IPS DF 4.7 (cell line): ENCODE measurements around the gene PSMD6.

Experiments
- DNase-seq: peaks from one replicate; pipeline ENCODE4 v3.0.0-alpha.2; 2013; ENCODE audit warnings: low spot score; ENCODE audit errors: extremely low read depth

PSMD6 gene

DNA sequence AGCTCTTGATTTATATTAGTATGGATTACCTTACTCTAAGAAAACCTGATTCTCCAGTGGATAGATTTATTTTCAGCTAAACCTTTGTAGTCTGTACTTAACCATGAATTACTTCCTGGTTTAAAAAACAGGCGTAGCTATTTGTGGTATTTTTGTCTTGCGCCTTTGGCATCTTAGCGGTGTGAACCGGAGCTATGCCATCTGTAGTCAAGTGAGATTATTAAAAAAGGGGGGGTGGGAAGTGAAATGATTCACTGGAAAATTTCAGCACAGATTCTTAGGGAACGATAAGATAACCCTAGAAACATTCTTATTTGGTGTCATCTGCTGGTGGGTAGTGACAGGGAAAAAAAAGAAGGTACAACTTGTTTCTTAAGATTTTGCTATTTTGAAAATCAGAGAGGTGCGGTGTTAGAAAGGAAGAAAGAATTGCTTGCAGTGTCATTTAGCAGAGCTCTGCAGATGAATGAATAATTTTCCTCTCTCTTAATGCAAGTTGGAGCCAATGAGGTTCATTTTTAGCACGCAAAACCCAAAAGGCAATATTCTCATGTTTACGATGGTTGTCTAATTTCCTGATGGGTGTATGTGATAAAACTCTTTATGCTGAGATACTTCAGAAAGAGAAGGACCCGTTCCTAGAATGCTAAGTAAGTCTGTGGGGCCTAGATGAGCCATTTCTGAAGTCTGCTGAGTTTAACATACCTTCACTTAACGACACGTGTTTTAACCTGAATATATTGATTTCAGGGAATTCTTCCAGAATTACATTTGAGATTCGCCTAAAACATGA lies 44.0 kb downstream of the PSMD6 start:
- no peak for DNase-seq

DNA sequence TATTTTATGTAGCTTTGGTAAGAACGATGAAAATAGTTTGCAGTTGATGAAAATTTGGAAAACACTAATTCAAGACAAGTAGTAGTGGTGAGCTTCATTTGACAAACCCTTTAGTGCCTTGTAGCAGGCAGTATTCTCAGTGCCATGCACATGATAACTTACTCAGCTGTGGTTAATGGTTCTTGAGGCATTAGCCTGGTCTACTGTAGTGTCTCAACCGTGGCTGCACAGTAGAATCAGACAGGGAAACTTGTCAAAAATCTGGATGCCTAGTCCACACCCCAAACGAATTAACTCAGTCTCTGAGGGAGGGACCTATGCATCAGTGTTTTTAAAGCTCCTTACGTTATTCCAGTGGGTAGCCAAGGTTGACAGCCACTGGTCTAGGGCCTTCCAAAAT lies 45.4 kb downstream of the PSMD6 start:
- DNase-seq, result no peak

DNA sequence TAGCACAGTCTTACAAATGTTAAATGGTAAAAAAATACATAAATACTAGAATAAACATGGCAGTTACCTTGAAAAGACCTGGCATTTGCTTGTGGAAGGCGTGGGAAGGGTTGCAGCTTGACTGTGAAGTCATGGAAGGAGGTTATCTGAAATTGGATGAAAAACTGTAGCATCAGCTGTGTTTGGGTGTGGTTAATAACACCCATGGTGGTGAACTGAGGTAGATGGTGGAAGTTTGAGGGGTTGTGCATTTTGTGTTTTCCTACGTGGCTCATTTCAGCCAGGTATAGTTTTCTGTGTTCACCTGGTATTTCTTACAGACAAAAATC lies 46.5 kb downstream of the PSMD6 start:
- no peak for DNase-seq

DNA sequence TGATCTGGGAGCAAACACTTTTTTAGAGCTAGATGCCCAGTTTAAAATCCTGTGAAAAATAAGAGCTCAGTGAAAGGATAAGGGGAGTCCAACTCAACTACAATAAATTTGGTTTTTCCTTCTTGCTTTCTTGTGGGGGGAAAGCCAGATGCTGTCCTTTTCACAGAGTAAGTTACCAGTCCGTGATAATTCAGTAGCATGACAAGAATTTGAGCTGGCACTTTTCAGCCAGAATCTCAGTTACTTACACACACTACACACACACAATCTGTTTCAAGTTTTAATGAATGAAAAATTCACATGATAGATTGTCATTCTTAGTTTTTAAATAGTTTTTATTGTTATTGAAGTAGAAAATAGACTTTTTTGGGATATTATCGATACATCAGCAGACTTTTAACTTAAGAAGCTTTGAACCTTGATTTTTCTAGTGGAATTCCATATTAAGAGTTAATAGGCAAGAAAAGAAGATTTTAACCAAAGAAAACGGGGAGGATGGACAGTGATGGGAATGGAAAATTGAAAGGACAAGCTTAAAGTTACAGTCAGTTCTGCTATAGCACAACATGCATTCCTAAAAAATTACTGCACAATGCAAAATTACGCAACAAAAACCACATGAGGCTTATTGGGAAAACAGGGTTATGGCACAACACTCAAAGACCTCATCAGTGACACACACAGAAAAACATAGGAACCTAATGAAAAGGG lies 47.0 kb downstream of the PSMD6 start:
- no peak for DNase-seq

DNA sequence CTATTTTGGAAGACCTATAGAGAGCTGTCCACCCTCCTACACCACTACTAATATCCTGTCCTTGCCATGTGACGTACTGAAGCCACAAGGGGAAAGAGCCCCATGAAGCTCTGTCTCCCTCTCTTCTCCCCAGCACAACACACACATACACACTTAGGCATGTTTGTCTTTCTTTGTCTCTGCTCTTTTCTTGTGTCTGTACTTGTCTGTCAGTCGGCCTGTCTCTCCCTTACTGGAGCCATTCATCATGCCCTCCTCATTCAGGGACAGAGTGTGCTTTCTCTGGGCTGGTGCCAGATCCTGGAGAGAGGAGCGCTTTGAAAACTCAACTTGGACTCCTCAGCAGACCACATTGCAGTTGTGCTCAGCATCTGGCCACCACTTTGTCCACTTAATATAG lies 47.6 kb downstream of the PSMD6 start:
- DNase-seq, result no peak

DNA sequence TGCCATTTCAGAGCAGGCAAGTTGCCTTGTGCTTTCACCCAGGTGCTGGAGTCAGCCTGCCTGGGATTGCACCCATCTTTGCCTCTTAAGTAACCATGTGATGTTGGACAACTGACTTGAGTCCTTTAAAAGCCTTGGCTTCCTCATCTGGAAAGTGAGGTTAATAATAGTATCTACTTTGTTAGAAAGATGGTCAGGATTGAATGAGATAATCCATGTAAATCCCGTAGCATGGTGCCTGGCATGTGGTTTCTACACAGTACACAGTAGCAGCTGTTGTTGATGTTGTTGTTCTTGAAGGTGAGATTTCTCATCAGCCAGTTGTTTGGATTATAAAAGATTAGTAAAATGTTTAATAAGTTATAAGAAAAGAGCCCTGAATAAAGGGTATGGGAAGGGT lies 48.8 kb downstream of the PSMD6 start:
- no peak for DNase-seq

DNA sequence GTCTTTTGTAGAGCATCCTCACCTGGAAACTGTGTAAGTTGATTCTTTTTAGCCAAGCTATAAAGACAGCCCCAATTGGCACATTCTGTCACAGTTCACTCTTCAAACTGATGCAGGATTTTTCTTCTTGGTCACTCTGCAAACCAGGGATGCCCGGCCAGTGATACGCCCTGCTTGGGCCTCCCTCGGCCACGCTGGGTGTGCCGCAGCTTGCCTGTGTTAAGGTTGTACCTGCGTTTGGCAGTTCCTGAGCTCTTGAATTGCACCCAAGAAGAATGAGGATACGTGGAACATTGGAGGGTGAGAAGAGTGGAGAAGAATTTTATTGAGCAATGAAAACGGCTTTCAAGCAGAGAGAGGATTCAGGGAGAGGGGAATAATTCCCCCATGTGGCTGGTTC lies 49.9 kb downstream of the PSMD6 start:
- no peak for DNase-seq

DNA sequence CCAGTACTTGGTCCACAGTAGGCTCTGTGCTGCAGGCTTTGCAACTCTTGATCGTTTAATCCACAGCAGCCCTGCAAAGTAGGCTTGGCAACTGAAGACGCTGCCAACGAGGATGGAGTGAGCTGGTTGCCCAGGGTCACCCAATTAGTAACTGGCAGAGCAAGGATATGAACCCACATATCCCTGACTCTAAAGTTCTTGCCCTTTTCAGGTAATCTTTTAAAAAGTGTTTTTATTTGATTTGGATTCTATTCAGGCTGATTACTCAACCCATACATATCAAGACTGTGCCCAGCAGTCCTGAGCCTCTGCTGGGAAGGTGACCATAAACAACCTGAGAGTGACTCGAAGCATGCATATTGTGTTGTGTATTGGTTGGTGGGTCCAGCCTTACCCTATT lies 50.3 kb downstream of the PSMD6 start:
- DNase-seq, result no peak

DNA sequence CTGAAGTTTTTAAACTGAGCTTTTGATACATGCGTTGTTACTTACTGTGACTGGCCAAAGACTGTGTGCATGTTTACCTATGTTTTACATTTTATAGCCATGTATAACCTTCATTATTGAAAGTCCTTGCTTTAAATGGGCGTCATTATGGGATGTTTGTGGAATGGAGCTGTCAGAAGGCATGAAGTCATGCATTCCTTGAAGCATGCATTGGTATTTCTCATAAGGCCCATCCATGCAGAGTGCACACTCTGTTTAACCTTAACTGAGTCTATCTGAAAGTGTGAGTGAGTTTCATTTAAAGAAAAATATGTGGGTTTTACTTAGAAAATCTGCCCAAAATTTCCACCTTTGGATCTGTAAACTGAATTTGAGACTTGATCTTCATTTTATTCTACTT lies 51.1 kb downstream of the PSMD6 start:
- no peak for DNase-seq

DNA sequence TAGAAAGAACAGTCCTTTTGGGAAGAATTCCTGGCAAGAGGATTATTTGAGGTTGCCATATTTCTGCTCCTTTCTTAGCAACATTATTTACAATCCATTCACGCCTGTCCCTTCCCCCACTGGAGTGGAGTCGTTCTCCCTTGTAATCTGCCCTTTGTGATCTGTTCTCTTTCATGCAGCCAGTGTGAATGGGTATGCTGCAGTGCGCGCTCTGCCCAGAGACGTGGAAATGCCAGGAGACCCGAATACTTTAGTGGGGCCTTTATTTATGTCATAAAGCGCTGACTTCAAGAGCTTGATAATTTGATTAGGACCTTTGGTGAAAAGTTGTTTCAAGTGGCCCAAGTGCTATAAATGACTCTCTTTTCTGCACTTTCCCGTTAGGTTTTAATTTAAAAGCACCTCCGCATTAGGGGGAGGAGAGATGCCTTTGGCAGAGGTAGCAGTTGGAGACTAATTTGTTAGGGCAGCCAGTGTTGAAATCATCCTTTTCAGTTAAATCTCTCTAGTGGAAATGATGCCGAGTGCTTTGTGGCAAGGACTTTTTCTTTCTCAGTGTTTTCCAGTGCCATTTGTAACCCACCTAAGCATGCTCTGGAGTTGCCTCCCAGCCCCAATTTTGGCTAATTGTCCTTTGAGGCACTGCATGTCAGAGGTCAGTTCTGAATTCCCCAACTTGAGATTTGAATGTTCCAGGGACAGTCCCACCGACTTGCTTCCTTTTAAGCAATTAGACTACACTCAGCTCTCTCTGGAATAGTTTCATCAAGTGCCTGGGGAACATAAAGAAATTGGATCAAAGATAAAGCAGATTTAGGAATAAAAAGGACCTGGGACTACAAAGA lies 52.4 kb downstream of the PSMD6 start:
- no peak for DNase-seq

DNA sequence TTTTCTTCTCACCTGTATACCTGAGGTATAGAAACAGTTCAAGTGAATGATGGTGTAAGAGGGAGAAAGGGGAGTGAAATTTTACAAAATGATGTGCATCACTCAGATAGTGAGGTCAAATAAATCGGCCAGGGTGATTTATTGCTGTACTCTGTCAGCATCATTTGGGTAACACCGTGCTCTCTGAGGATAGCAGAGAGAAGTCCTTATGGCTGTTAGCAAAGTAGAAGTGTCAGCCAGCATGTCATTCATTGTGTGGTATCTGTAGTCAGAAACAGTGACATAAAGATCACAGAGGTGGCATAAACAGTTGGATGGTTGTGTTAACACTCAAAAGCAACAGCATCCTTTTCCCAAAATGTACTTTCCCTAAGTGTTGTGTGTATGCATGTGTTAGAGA lies 53.4 kb downstream of the PSMD6 start:
- DNase-seq, result no peak

DNA sequence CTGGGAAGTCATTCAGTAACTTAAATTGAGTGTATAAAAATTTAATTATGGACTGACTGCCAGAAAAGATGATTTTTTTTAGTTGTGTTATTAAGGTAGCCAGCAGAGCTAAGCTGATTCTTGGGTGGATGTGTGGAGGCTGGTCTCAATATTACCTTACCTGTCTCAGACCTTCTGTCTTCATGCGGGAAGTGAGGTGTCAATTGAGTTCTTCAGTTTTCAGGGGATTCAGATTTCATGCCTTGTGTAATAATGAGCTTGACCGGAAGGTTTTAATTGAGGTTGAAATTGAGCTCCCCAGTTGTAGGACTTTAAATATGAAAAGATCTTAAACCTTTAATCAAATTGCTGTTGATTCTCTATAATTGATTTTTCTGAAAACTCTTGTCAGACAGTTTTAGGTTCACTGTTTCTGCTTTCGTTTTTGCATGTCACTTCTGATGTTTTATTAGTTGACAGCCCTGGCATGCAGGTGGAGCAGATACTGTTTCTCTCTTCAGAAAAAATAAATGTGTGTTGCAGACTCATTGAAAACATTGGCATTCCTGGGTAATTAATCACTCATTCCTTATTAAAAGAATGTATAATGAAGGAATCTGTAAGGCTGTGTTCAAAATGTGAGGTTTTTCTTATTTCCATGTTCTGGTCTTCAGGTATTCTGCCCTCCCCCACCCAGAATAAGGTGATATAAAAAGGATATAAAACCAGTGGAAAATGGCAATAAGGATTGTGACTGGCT lies 54.5 kb downstream of the PSMD6 start:
- no peak for DNase-seq

DNA sequence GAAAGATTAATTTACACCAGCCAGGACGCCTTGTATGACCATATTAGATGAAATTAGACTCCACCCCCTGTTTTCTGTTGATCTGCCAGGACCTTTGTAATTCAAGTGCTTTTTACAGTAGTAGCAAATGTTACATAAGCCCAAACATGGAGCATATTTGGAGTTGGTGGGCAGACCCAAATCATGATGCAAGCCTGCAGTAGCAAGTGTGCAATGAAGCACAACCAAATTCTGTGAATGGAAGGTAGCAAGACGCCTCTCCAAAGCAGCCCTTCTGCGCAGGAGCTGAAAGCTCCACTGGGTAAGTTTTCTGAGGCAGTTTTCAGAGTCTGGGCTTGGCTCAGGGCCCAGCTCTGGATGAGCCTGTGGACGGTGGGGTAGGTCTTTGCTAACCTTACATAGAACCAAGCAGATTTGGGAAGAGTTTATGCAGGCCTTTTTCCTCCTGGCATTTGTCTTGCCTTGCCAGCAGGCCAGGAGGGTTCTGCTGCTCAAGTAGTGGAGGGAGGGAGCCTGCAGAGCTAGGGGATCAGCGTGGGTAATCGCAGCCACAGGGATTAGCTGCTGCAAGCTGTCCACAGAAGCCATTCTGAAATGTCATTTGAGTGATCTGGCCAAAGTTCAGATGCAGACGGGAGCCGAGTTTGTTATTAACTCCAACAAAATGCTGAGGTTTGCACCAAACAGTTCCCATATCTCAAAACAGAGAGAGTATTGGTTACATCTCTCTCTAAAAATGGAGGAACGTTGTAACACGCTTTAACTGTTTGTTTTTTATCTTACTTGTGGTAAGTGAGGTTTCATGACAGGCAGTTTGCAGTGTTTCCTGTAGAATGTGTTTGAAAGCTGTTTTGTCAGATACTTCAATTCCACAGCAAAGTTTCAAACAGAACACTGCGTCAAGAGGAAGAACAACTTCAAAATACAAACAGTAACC lies 55.4 kb downstream of the PSMD6 start:
- no peak for DNase-seq

DNA sequence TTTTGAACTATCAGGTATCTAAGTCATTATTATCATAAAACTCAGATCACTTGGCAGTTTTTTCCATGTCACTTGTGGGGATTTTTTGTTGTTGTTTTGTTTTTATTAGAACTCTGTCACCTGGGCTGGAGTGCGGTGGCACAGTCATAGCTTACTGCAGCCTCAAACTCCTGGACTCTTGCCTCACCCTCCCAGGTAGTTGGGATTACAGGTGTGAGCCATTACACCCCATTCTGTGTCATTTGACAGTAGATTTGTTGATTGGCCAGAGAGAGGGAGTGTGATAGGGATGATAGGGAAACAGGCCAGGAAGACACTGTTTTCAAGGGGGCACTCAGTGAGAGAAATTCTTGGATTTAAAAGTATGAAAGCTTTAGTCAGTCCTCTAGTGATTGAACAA lies 56.4 kb downstream of the PSMD6 start:
- no peak for DNase-seq

DNA sequence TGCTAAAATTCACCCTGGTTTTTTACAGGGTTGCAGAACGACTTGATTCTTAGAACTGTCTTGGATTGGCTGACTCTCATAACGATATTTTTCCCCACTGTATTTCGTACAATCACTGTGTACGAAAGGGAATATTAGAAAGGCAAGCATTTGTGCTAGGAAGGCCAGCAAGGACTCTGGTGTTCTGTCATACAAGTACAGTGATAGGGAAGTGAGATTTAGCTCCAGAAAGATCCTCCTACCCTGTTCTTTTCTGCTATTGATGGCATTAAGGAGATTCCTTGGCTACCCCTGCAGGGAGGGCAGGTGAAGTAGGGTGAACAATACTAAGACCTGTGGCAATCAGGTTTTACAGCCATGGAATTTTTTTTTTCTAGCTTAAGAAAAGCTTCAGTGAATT lies 57.3 kb downstream of the PSMD6 start:
- no peak for DNase-seq

DNA sequence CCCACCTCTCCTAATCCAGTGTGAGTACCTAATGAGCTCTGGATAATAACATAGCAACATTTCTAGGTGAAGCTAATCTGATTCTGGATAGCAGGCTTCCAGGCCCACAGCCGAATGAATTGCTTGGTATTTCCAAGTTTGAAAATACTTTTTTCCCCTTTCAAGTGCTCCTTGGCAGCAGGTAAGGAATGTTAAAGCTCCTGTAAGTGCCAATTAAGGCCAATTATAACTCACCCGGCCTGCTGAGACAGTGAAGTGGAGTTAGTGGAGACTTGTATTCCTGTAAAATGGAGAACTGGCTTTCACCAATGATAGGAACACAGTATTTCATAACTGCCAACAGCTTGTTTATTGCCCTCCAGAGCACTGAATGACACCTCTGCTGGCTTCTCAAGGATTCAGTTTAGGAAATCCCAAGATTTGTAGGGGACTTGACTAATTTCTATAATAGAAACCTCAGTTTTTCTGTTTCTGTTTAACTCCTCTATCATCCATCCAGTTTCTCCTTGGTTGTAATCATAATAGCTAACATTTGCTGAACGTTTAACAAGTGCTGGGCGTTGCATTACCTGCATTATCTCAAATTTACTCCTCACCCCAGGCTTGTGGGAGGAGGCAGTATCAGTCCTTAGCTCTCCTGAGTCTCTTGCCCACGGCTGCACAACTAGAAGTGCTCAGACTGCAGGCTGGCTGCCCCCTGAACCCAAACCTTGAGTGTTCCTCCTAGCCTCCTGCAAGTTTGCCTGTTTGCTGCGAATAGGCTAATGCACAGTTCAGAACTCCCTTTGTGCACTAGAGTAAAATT lies 58.4 kb downstream of the PSMD6 start:
- DNase-seq, result no peak

DNA sequence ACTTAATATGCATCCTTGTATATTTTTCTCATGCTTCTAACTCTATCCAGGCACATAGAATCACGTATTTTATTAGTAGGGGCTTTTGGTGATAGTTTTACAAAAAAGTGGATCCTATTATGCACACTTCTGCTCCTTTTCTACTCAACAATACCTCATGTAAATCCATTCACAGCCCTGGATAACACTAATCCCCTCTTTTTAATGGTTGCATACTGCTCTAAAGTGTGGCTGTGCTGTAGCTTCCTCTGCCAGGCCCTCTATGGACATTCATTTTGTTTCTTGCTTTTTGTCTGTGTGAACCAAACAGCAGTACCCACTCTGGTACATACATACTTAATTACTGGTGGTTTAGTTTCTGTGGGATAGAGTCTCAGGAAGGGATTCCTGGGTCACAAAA lies 59.8 kb downstream of the PSMD6 start:
- no peak for DNase-seq

DNA sequence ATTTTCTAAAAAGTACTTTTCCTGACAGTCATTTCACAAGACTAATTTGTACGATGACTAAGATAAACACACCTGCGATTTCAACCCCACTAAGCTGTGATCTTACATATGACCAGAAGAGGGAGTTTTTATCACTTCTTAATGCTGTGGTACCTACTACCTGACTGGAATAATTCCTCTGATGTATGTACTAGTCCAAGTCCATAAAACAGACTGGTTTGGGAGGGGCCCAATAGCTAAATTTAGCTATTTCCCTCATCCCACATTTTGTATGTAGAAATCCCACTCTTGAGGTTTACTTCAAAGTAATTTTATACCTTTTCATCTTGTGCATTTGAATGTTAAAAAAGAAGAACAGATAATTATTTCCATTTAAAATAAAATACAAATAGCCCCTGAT lies 61.4 kb downstream of the PSMD6 start:
- DNase-seq, result no peak
